GM18909 (cell line): ENCODE results near the gene ADTRP.

Experiments
- ATAC-seq: cut with Tn5 transposase; IDR thresholded peaks from one replicate; pipeline ENCODE4 v1.9.1; 2021; ENCODE audit warnings: mild to moderate bottlenecking; ENCODE audit not compliant: unreplicated experiment, poor library complexity

Gene ADTRP

GRCh38 chr6:11778036-11778435 lies 567 bp downstream of the ADTRP start:
- no peak for ATAC-seq

GRCh38 chr6:11775791-11776409 lies 2.7 kb downstream of the ADTRP start:
- ATAC-seq, result no peak

- ATAC-seq, result no peak
Observed at GRCh38 chr6:11774426-11774825, 4.2 kb downstream of the ADTRP start.

- ATAC-seq, result no peak
Observed at GRCh38 chr6:11773581-11773980, 5.0 kb downstream of the ADTRP start.

- no peak for ATAC-seq
Observed at GRCh38 chr6:11773013-11773412, 5.6 kb downstream of the ADTRP start.

- no peak for ATAC-seq
Observed at GRCh38 chr6:11772109-11772825, 6.3 kb downstream of the ADTRP start.

- ATAC-seq, result no peak
Observed at GRCh38 chr6:11771473-11772048, 7.0 kb downstream of the ADTRP start.

GRCh38 chr6:11770546-11771466 lies 7.8 kb downstream of the ADTRP start:
- ATAC-seq, result no peak

- ATAC-seq, result no peak
Observed at GRCh38 chr6:11769811-11770545, 8.6 kb downstream of the ADTRP start.

- no peak for ATAC-seq
Observed at GRCh38 chr6:11769244-11769643, 9.4 kb downstream of the ADTRP start.

- ATAC-seq, result no peak
Observed at GRCh38 chr6:11767978-11768756, 10.4 kb downstream of the ADTRP start.

GRCh38 chr6:11767458-11767857 lies 11.1 kb downstream of the ADTRP start:
- no peak for ATAC-seq

- no peak for ATAC-seq
Observed at GRCh38 chr6:11766589-11767450, 11.8 kb downstream of the ADTRP start.

- no peak for ATAC-seq
Observed at GRCh38 chr6:11766043-11766442, 12.6 kb downstream of the ADTRP start.

GRCh38 chr6:11764250-11764604 lies 14.4 kb downstream of the ADTRP start:
- no peak for ATAC-seq

GRCh38 chr6:11763460-11764249 lies 14.9 kb downstream of the ADTRP start:
- no peak for ATAC-seq

- no peak for ATAC-seq
Observed at GRCh38 chr6:11762794-11763459, 15.7 kb downstream of the ADTRP start.
